Peyer's patch (tissue), 4 donors: Measurements from ENCODE around the gene FAM120A.

ENCODE experiments used
- CTCF ChIP-seq, 6 experiments: fragments of 450-650 bp in 4 of 6; fragments of 200-600 bp in 2 of 6; sonication (generic) in 1 of 6; IDR thresholded peaks; one replicate each; pipeline ENCODE4 v1.5.1; 2017 to 2019; ENCODE audit warnings: antibody characterized with exemption in 6 of 6, mild to moderate bottlenecking in 3 of 6, moderate library complexity in 1 of 6
- POLR2A ChIP-seq, 2 donors: fragments of 450-650 bp; IDR thresholded peaks; one replicate each; pipeline ENCODE4 v1.5.1; 2017; ENCODE audit warnings: antibody characterized with exemption in 2 of 2, mild to moderate bottlenecking in 2 of 2, moderate library complexity in 2 of 2

DNA sequence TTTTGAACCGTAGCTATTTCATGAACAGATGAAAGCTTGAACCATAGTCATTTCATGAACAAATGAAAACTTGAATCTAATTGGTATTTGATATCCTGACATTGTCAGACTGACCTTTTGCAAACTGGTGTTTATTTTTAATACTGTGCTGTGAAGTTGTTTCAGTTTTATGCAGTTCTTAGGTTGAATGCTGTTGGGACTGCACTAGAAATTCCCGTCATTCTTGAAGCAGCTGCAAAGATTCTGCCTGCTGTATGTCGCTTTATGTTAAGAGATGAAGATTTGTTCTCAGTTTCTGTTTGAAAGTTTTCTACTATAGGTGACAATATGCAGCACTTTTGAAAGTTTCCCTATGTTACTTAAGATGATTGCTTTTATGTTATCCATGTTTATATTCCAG is 24.4 kb downstream of the FAM120A start:
- TF ChIP-seq CTCF (IDR thresholded peaks at IDR 0.05), result no peak
- TF ChIP-seq POLR2A (IDR thresholded peaks at IDR 0.05), result no peak
